Small intestine (tissue), 7 donors: ENCODE measurements around the gene BACE2. TPM values are rescaled to one million over a fixed set of nuclear protein-coding genes. Genes with fewer than 3 reads are reported as not detected.
"Not testable (repeated sequence)": the region's sequence is repeated elsewhere in the genome, so short reads cannot be mapped to it uniquely, and the experiment has no call there.

Source experiments
- DNase-seq, 2 donors: peaks; one replicate each; pipeline versions ENCODE4 v3.0.0 to v3.0.0-alpha.2; 2013
- FAIRE-seq: peaks from 2 replicates; lab custom pipeline; 2012; peaks lifted over from hg19 to GRCh38; lab: Jason Lieb, UNC
- H3K27ac ChIP-seq, 3 donors: one replicate each; pipeline ENCODE4 v1.5.1; 2013; ENCODE audit warnings: low read length in 2 of 3, mild to moderate bottlenecking in 2 of 3, control low read depth in 1 of 3, inconsistent platforms in 1 of 3, low read depth in 1 of 3, moderate library complexity in 1 of 3
- H3K27me3 ChIP-seq, 3 donors: one replicate each; pipeline ENCODE4 v1.6.1; 2013; ENCODE audit warnings: low read length in 3 of 3, inconsistent platforms in 1 of 3; ENCODE audit not compliant: control insufficient read depth in 3 of 3, insufficient read depth in 3 of 3
- H3K36me3 ChIP-seq, 3 donors: one replicate each; pipeline ENCODE4 v1.6.1; 2013; ENCODE audit warnings: low read length in 3 of 3, inconsistent platforms in 1 of 3, low read depth in 1 of 3, mild to moderate bottlenecking in 1 of 3, moderate library complexity in 1 of 3; ENCODE audit not compliant: control insufficient read depth in 3 of 3, insufficient read depth in 2 of 3
- H3K4me1 ChIP-seq, 3 donors: one replicate each; pipeline ENCODE4 v1.6.1; 2013; ENCODE audit warnings: low read length in 2 of 3, inconsistent platforms in 1 of 3, low read depth in 1 of 3, mild to moderate bottlenecking in 1 of 3, moderate library complexity in 1 of 3; ENCODE audit not compliant: control insufficient read depth in 3 of 3, insufficient read depth in 2 of 3
- H3K4me3 ChIP-seq, 3 donors: one replicate each; pipeline ENCODE4 v1.5.1; 2013; ENCODE audit warnings: low read length in 3 of 3, control low read depth in 1 of 3, inconsistent platforms in 1 of 3, low read depth in 1 of 3, mild to moderate bottlenecking in 1 of 3, moderate library complexity in 1 of 3
- H3K9me3 ChIP-seq, 2 donors: one replicate each; pipeline ENCODE4 v1.6.1; 2013; ENCODE audit warnings: low read depth in 1 of 2, low read length in 1 of 2; ENCODE audit not compliant: control insufficient read depth in 2 of 2, insufficient read depth in 1 of 2
- WGBS, 3 donors: extraction: QIAGEN DNeasy Blood & Tissue Kit; methylation state at CpG; one replicate each; pipeline ENCODE4 v1.1.7; 2013; 5-methylcytosine and 5-hydroxymethylcytosine counted together
- polyA plus RNA-seq, 4 donors: library from polyadenylated mRNA; stranded (reverse) in 3 of 4; unstranded in 1 of 4; fragments of 200-250 nt in 3 of 4; fragments of 120-200 nt in 1 of 4; gene quantifications; one replicate each; pipeline versions ENCODE4 v1.2.1 to v1.2.3, GENCODE V29; 2013
- donor health status: healthy with polysubstance abuse.
- donor health status: control.
- donor health status: control.
- donor health status: Bipolar disorder and iron deficiency.
- donor health status: healthy.

Gene BACE2
- polyA plus RNA-seq, 4 donors, result 3.2 to 56.1 (median 9.1) TPM

GRCh38 chr21:41234569-41234968 lies 66.6 kb downstream of the BACE2 start:
- DNase-seq, result no peak
- FAIRE-seq, result no peak
- H3K4me3 ChIP-seq, result no peak overlapping the region
- 86 to 91% (median 89%) methylated on average over 5 of the region's 5 CpGs for WGBS, 3 donors
- no peaks in the 10 kb centered on the region for H3K9me3 ChIP-seq
- no peak overlapping the region for H3K27ac ChIP-seq
- no peaks in the 10 kb centered on the region for H3K27me3 ChIP-seq
- no peaks in the 10 kb centered on the region for H3K4me1 ChIP-seq
- H3K36me3 ChIP-seq, result peaks cover 0 to 2% (median 2%) of the 10 kb centered on the region in 3 donors

DNA sequence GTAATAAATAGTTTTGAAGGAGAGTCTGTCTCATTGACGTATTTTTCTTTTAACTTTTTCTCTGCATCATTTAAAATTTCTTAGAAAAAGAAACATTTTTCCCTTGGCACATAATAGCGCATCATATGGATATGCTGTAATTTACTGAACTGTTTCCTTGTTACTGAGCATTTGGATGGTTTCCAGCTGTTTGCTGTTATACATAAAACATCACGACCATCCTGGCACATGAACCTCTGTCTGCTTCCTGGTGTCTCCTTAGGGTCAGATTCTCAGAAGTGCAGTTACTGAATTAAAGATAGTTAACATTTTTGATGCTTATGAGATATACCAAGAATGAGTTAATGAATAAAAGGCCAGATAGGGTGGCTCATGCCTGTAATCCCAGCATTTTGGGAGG lies 67.2 kb downstream of the BACE2 start:
- Histone ChIP-seq H3K27me3 (no peaks in the 10 kb centered on the region), H3K27ac (no peak overlapping the region), H3K4me1 (no peaks in the 10 kb centered on the region), H3K36me3 (peaks cover 0 to 5% (median 2%) of the 10 kb centered on the region in 3 donors), H3K9me3 (no peaks in the 10 kb centered on the region), H3K4me3 (no peak overlapping the region)
- WGBS, 3 donors, result 47 to 51% (median 48%) methylated on average over 3 of the region's 3 CpGs
- FAIRE-seq (no peak), DNase-seq (no peak)

GRCh38 chr21:41236352-41236973 lies 68.5 kb downstream of the BACE2 start:
- H3K4me3 ChIP-seq, result no peak overlapping the region
- peaks cover 0 to 9% (median 2%) of the 10 kb centered on the region in 3 donors for H3K36me3 ChIP-seq
- no peaks in the 10 kb centered on the region for H3K27me3 ChIP-seq
- no peak overlapping the region for H3K27ac ChIP-seq
- no peaks in the 10 kb centered on the region for H3K4me1 ChIP-seq
- no peak for DNase-seq
- no peaks in the 10 kb centered on the region for H3K9me3 ChIP-seq
- 90 to 94% (median 90%) methylated on average over 16 of the region's 16 CpGs for WGBS, 3 donors
- FAIRE-seq, result no peak

- H3K36me3 ChIP-seq, DNase-seq, H3K4me3 ChIP-seq, H3K4me1 ChIP-seq, H3K9me3 ChIP-seq, FAIRE-seq, H3K27ac ChIP-seq, H3K27me3 ChIP-seq: not testable (repeated sequence)
- 89 to 92% (median 89%) methylated on average over 9 to 10 of the region's 10 CpGs for WGBS, 3 donors
These were observed 70.3 kb downstream of the BACE2 start for GRCh38 chr21:41238081-41238796.

DNA sequence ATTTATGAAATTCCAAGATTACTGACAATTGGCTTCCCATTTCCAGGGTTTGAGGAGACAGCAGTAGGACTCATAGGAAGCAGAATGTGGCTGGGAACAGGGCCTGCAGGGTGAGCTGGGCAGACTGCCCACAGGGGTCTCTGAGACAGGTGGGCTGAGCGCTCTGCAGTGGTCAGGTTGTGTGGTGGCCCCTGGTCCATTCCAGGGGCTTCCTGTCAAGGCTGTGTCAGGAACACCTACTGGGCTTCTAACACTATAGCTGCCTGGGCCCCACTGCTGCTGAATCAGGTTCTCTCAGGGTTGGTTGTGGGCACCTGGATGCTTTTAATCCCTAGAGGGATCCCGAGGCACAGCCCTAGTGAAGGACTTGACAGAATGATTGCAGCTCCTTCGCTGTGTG lies 72.1 kb downstream of the BACE2 start:
- no peak overlapping the region for H3K27ac ChIP-seq
- no peaks in the 10 kb centered on the region for H3K4me1 ChIP-seq
- FAIRE-seq (no peak), DNase-seq (no peak)
- 82 to 84% (median 83%) methylated on average over 3 of the region's 3 CpGs for WGBS, 3 donors
- peaks cover 0 to 9% (median 4%) of the 10 kb centered on the region in 3 donors for H3K36me3 ChIP-seq
- H3K9me3 ChIP-seq, result no peaks in the 10 kb centered on the region
- H3K27me3 ChIP-seq, result no peaks in the 10 kb centered on the region
- no peak overlapping the region for H3K4me3 ChIP-seq

GRCh38 chr21:41241341-41241740 lies 73.4 kb downstream of the BACE2 start:
- no peaks in the 10 kb centered on the region for H3K27me3 ChIP-seq
- no peak for DNase-seq
- H3K36me3 ChIP-seq, result peaks cover 0 to 16% (median 4%) of the 10 kb centered on the region in 3 donors
- 83 to 86% (median 86%) methylated on average over 8 of the region's 8 CpGs for WGBS, 3 donors
- no peak overlapping the region for H3K27ac ChIP-seq
- no peaks in the 10 kb centered on the region for H3K9me3 ChIP-seq
- FAIRE-seq, result no peak
- no peaks in the 10 kb centered on the region for H3K4me1 ChIP-seq
- H3K4me3 ChIP-seq, result no peak overlapping the region

DNA sequence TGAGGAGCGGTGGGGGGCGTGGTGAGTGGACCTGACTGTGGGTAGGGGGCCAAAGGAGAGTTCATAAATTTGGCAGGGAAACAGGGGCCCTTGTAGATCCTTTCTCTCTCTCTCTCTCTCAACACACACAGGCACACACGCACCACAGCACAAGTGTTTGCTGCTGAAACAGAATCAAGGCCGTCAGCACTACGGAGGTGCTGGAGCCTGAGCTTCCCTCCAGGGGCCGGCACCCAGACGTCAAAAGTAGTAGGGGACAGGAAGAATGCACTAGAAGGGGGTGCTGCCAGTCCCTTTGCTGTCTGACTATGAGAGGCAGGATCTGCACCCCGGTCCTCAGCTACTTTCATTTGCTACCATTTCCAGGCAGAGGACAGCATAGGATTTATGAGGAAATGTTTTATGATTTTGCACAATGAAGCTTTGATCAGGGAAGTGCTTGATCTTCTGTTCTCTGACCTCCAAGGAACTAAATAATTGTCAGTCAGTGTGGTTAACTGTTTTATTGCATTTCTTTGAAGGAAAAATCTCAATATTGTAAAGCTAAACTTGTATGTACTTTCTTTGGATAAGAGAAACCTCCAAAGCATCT lies 74.4 kb downstream of the BACE2 start:
- Histone ChIP-seq H3K4me1 (no peaks in the 10 kb centered on the region), H3K27ac (peak overlapping the region in 1 of 3 donors; percentile 60), H3K27me3 (no peaks in the 10 kb centered on the region), H3K9me3 (no peaks in the 10 kb centered on the region), H3K36me3 (peaks cover 0 to 22% (median 4%) of the 10 kb centered on the region in 3 donors), H3K4me3 (no peak overlapping the region)
- 35 to 59% (median 41%) methylated on average over 7 to 8 of the region's 8 CpGs for WGBS, 3 donors
- no peak for FAIRE-seq
- peak; percentile 24 to 51 for DNase-seq

DNA sequence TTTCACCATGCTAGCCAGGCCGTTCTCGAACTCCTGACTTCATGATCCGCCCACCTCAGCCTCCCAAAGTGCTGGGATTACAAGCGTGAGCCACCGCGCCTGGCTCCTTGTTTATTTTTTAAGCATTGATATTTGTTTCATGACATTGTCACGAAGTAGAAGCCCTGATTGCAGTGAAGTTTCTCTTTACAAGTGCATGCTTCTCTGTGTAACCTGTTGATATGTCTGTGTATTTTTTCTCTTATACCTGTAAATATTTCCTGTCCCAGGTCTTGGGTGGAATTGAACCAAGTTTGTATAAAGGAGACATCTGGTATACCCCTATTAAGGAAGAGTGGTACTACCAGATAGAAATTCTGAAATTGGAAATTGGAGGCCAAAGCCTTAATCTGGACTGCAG lies 75.1 kb downstream of the BACE2 start:
- DNase-seq (no peak), FAIRE-seq (no peak)
- 88 to 92% (median 91%) methylated on average over 7 of the region's 7 CpGs for WGBS, 3 donors
- Histone ChIP-seq H3K4me1 (no peaks in the 10 kb centered on the region), H3K4me3 (no peak overlapping the region), H3K9me3 (no peaks in the 10 kb centered on the region), H3K27ac (no peak overlapping the region), H3K36me3 (peaks cover 0 to 24% (median 2%) of the 10 kb centered on the region in 3 donors), H3K27me3 (no peaks in the 10 kb centered on the region)
